Renal pelvis (tissue), 12 donors: ENCODE data around the gene WDR17. TPM values are rescaled to one million over a fixed set of nuclear protein-coding genes. Genes with fewer than 3 reads are reported as not detected.

Experiments used
- DNase-seq: peaks from one replicate; pipeline ENCODE4 v3.0.0-alpha.2; 2013
- long read RNA-seq, 16 experiments: transcript quantifications; one replicate each; lab custom pipeline, GENCODE V29; 2026
- polyA plus RNA-seq, 3 donors: library from polyadenylated mRNA; unstranded; fragments of 120-200 nt; gene quantifications; one replicate each; pipeline ENCODE4 v1.2.1, GENCODE V29; 2013; ENCODE audit not compliant: insufficient read length in 3 of 3

The WDR17 gene
- 10 to 100 TPM in 2 of 3 donors, 1 to 10 TPM in 1; 5.6 to 15.2 (median 11.1) TPM for polyA plus RNA-seq
- long read RNA-seq, donor 1 = 0 reads
- long read RNA-seq, donor 2 = 0 reads
- long read RNA-seq, donor 3 = 0 reads
- long read RNA-seq, donor 4 = 0 reads
- long read RNA-seq, donor 5 = 0 reads
- long read RNA-seq, donor 6 = 0 reads
- long read RNA-seq, donor 7 = 0 reads
- long read RNA-seq, donor 8 = 0 reads
- long read RNA-seq, donor 9 = 0 reads
- long read RNA-seq, donor 10 = 0 reads
- long read RNA-seq, donor 11 = 0 reads
- long read RNA-seq, donor 12 = 0 reads
- long read RNA-seq, donor 13 = 0 reads
- long read RNA-seq, donor 14 = 0 reads
- long read RNA-seq, donor 15 = 0 reads
- long read RNA-seq, donor 16 = 0 reads

DNA sequence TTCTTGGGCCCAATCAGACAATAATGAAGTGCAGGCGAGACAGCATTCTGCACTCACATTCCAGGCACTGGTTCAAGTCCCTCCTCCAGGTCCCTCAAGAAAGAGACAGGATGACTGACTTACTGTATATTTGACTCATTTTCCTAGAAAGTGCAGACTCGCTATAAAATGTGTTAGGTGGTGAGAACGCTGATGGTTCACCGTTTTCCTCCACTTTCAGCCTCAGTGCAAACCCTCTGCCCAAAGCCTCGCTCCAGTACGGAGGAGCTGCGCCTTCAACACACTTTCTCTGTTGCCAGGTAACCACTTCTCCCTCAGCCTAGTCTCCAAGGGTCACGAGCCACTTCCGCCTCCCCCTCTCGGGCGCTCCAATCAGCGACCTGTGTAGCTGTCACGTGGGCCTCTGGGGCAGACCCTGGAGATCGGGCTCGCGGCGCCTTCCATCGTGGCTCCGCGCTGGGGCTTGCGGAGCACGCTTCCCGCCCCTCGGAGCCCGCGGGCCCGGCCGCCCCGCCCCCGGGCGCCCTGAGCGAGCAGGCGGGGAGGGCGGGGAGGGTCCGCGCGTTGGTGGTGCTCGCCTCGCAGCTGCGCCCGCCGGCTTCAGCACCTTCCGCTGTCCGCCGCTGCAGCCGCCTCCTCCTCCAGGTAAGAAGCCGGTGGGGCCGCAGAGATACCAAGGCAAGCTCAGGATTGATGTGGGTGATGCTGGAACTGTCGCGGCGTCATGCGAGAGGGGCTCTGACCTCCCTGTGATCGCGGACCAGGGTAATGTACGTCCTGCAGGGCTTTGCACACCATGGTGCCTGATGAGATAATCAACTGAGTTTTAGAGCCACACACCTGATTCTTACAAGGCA is at the start of gene WDR17:
Gene WDR17 (plus strand): TSS at position 407 of the 857 bp plus-strand sequence. CDS start 45,740 bp downstream, outside the sequence.
- peak; percentile 90 for DNase-seq

DNA sequence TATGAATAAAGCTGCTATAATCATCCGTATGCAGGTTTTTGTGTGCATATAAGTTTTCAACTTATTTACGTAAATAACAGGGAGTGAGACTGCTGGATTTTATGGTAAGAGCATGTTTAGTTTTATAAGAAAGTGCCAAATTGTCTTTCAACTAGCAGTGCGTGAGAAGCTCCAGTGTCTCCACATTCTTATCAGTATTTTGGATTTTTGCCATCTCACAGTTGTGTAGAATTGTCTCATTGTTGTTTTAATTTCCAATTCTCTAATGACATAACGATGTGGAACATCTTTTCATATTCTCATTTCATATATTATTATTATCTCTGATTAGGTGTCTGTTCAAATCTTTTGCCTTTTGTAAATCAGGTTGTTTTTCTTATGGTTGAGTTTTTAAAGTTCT is 49.0 kb upstream of the WDR17 start:
- no peak for DNase-seq

DNA sequence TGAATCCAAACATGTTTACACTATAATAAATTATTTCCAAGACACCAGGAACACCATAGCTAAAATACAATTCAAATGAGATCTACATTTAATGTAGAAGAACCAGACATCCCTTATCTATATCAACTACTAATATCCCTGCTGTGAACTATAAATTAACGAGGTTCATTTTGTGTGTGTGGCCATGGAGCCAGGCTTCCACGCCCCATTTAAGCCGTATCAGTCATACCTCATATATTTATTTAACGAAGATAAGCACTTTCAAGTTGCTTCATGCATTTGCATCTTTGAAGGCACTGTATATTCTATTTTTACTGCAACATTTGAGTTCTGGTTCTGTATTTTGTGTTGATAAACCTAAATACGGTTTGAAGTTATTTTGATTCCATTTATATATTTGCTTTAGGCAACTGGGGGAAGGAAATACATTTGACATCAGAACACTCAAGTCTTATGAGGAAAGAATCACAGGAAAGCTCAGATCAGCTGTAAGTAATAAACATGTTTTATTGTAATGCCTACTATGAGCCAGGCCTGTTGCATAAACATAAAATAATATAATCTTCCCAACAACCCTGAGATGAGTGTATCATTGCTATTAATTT is 45.1 kb upstream of the WDR17 start:
- no peak for DNase-seq

GRCh38 chr4:176030391-176030790 is 35.2 kb upstream of the WDR17 start:
- no peak for DNase-seq

DNA sequence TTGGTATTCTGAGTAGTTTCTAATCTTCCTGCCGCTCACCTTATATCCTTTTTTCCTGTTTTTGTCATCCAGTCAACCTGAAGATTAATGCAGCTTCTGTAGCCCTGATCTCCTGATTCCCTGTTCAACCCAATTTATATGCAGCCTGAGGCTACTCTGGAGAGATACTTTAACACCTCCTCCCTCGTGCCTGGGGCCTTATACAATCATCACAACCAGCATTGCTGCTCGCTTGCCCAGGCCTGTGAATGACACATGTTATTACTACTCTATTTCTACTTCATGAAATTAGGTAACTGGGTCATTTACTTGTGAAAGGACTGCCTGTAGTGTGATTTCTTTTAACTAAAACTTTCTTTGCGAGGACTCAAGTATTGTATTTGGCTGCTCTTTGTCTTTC is 33.7 kb upstream of the WDR17 start:
- DNase-seq = no peak

- DNase-seq = no peak
Observed at GRCh38 chr4:176032454-176032853, 33.2 kb upstream of the WDR17 start.

DNA sequence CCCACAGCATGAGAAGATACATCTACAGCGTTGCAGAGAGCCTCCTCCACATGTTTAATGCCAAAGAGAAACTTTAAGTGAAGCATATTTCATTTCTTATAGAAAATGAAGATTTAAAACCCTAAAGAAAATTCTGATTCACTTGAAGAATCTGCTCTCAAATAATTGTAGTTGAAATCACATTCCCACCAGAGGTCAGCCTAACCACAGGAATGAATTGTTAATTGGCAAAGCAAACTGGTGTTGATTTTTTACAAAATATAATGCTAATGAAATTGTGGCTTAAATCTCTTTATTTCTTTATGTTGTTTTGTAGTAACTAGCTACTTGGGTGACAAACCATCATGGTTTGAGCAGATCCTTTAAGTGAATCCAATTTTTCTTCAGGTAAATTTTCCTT is 31.1 kb upstream of the WDR17 start:
- peak; percentile 20 for DNase-seq

GRCh38 chr4:176034936-176035335 is 30.7 kb upstream of the WDR17 start:
- DNase-seq = no peak

DNA sequence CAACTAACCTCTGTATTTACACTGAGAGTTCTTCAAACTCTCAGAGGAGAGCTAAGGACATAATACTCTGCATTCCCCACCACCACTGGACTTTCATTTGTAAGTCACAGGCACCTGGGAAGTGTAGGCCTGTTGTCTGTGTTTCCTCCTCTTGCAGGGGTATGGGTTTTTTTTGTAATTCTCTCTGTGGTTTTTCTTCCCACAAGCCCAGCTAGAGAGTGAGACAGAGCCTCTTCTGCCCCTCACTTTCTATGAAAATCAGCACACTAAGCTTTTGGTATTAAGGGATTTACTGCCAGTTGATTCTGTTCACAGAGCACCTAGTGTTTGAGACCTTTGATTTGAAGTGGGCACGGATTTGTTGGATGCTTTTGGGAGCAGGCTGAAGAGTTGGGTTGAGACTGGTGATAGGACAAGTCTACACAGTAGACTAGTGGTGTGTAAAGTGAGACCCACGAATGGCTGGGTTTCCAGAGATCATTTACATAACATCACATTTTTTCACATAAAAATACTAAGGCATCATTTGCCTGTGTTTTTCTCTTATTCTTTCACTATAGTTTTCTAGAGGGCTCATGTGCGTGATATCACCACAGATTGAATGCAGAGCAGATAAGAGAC is 28.9 kb upstream of the WDR17 start:
- DNase-seq = no peak

GRCh38 chr4:176038789-176039188 is 26.9 kb upstream of the WDR17 start:
- DNase-seq = no peak

DNA sequence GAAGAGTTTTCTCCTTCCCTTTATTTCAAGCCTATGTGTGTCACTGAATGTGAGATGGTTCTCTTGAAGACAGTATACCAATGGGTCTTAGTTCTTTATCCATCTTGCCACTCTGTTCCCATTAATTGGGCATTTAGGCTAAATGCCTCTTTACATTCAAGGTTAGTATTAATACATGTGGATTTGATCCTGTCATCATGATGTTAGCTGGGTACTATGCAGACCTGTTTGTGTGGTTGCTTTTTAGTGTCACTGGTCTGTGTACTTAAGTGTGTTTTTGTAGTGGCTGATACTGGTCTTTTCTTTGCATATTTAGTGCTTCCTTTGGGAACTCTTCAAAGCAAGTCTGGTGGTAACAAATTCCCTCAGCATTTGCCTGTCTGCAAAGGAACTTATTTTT is 23.4 kb upstream of the WDR17 start:
- no peak for DNase-seq

GRCh38 chr4:176043838-176044588 is 21.6 kb upstream of the WDR17 start:
- no peak for DNase-seq

DNA sequence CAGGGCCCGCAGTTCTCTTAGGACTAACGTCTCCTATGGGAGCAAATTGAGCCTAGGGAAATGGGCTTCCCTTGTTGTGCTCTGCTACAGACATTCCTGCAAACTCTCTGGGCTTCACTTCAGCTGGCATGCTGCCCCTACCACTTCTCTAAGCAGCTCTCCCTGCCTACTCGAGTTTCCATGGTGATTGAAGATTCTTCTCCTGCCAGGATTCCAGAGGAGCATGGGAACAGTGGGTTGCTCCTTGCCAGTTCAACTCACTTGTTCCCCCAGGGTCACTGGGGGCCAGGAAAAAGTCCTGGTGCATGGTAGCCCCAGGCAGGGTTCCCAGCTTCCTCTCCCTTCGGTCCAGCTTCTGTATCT is 21.1 kb upstream of the WDR17 start:
- DNase-seq = no peak

DNA sequence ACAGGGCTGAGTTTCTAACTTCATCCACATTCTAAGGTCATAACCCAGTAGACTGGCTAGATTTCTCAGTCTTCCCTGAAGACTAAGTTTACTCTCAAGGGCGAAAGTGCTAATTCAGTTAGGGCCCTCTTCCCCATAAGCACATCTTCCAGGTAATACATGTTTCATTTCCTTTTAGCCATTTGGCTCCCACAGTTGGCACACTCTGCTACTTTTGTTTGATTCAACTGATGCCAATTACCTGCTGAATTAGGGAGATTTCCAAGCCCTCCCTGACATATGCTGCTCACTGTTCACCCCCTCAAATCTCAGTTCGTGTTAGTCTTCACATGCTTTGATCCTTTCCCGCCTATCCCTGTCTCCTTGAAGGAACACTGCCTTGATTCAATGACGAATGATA is 17.0 kb upstream of the WDR17 start:
- DNase-seq = no peak

GRCh38 chr4:176052744-176053143 is 12.9 kb upstream of the WDR17 start:
- DNase-seq = no peak

- no peak for DNase-seq
Observed at GRCh38 chr4:176053785-176054184, 11.9 kb upstream of the WDR17 start.

- no peak for DNase-seq
Observed at GRCh38 chr4:176054942-176055341, 10.7 kb upstream of the WDR17 start.

- no peak for DNase-seq
Observed at GRCh38 chr4:176063718-176064117, 1.9 kb upstream of the WDR17 start.

GRCh38 chr4:176064539-176064938 is 1.1 kb upstream of the WDR17 start:
- no peak for DNase-seq

GRCh38 chr4:176066757-176067156 is 1.1 kb downstream of the WDR17 start:
- no peak for DNase-seq

- DNase-seq = no peak
Observed at GRCh38 chr4:176077561-176077960, 11.9 kb downstream of the WDR17 start.

DNA sequence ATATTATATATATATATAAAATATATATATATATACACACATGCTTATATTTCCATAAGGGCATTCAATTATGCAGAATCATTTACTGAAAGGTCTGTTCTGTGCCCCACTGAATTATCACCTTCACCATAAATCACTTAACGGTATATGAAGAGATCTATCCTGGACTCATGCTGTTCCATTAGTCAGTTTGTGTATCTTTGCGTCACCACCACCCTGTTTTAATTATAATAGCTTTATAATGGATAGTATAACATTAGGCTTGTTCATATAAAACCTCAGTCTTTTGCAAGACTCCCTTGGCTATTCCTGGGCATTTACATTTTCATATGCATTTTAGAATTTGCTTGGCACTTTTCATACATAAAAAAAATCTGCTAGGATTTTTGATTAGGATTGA is 19.1 kb downstream of the WDR17 start:
- DNase-seq = no peak
